HEK293 (cell line): ENCODE data around the gene ZNF319.

ENCODE experiments used
- CTCF ChIA-PET: fragments of 350-600 bp; formaldehyde crosslinking; extraction: SDS; loops from one replicate; lab custom pipeline; 2021; ENCODE audit warnings: antibody characterized with exemption; lab: Yijun Ruan, JAX
- POLR2A ChIA-PET: fragments of 300-600 bp; formaldehyde crosslinking; extraction: SDS; loops from one replicate; lab custom pipeline; 2020; ENCODE audit warnings: antibody characterized with exemption, inconsistent platforms; lab: Yijun Ruan, JAX
- H3K27ac ChIP-seq: fragments of 200-500 bp; sonication (Bioruptor generic); 2 replicates; pipeline ENCODE4 v1.5.1; 2014; ENCODE audit warnings: low read depth, low read length, control low read depth, inconsistent platforms; ENCODE audit errors: extremely low read depth
- H3K36me3 ChIP-seq, 2 experiments: fragments of 200-500 bp in 1 of 2; sonication (Bioruptor generic) in 1 of 2; 1 replicate in 1 of 2; 2 replicates in 1 of 2; pipeline ENCODE4 v1.5.1; 2014 to 2017; ENCODE audit warnings: inconsistent platforms in 2 of 2, low read length in 2 of 2; ENCODE audit not compliant: control insufficient read depth in 2 of 2, insufficient read depth in 1 of 2
- H3K4me1 ChIP-seq: fragments of 200-500 bp; sonication (Bioruptor generic); 2 replicates; pipeline ENCODE4 v1.5.1; 2014; ENCODE audit warnings: mild to moderate bottlenecking, low read length, inconsistent platforms; ENCODE audit not compliant: control insufficient read depth, insufficient read depth
- H3K4me3 ChIP-seq: 2 replicates; pipeline ENCODE4 v1.5.1; 2011; ENCODE audit warnings: low read depth, mild to moderate bottlenecking, control low read depth, low read length, moderate library complexity
- H3K9me3 ChIP-seq: fragments of 200-500 bp; sonication (Bioruptor generic); 2 replicates; pipeline ENCODE4 v1.5.1; 2014; ENCODE audit warnings: low read depth, low read length, inconsistent platforms; ENCODE audit not compliant: control insufficient read depth, insufficient read depth
- FEZF1 ChIP-seq: fragments of 450-650 bp; formaldehyde crosslinking; IDR thresholded peaks from 2 replicates; pipeline ENCODE4 v1.5.1; 2016; ENCODE audit warnings: missing biosample characterization, missing genetic modification characterization
- GLIS1 ChIP-seq: fragments of 450-650 bp; formaldehyde crosslinking; IDR thresholded peaks from 2 replicates; pipeline ENCODE4 v1.5.1; 2016; ENCODE audit warnings: missing biosample characterization, missing genetic modification characterization
- MEIS1 ChIP-seq: sonication (generic); formaldehyde crosslinking; IDR thresholded peaks from 2 replicates; pipeline ENCODE4 v1.8.1; 2022; ENCODE audit warnings: missing genetic modification reagents, mild to moderate bottlenecking, borderline replicate concordance
- ZNF155 ChIP-seq: fragments of 450-650 bp; formaldehyde crosslinking; IDR thresholded peaks from 2 replicates; pipeline ENCODE4 v1.5.1; 2016; ENCODE audit warnings: missing biosample characterization, missing genetic modification characterization
- ZNF24 ChIP-seq: fragments of 450-650 bp; formaldehyde crosslinking; IDR thresholded peaks from 2 replicates; pipeline ENCODE4 v1.5.1; 2016; ENCODE audit warnings: missing biosample characterization, missing genetic modification characterization
- ZNF311 ChIP-seq: fragments of 450-650 bp; formaldehyde crosslinking; IDR thresholded peaks from 2 replicates; pipeline ENCODE4 v1.5.1; 2017; ENCODE audit warnings: missing biosample characterization, missing genetic modification characterization, borderline replicate concordance
- ZNF518A ChIP-seq: fragments of 450-650 bp; formaldehyde crosslinking; conservative IDR thresholded peaks from 2 replicates; pipeline ENCODE4 v1.5.1; 2016; ENCODE audit warnings: low read depth, missing biosample characterization, missing genetic modification characterization
- ZNF658 ChIP-seq: fragments of 450-650 bp; formaldehyde crosslinking; IDR thresholded peaks from 2 replicates; pipeline ENCODE4; 2016; ENCODE audit warnings: missing biosample characterization, missing genetic modification characterization
- ZNF785 ChIP-seq: fragments of 450-650 bp; formaldehyde crosslinking; IDR thresholded peaks from 2 replicates; pipeline ENCODE4 v1.5.1; 2016; ENCODE audit warnings: missing biosample characterization, missing genetic modification characterization
- ZSCAN4 ChIP-seq: fragments of 450-650 bp; formaldehyde crosslinking; IDR thresholded peaks from 2 replicates; pipeline ENCODE4 v1.5.1; 2017; ENCODE audit warnings: missing biosample characterization, missing genetic modification characterization
- TF ChIP-seq, protein P1 (sequence below): fragments of 450-650 bp; formaldehyde crosslinking; IDR thresholded peaks from 2 replicates; pipeline ENCODE4 v1.5.1; 2017; ENCODE audit warnings: missing biosample characterization, missing genetic modification characterization

The ZNF319 gene

GRCh38 chr16:57999971-58000705 lies at the start of gene ZNF319 (continued):
- TF ChIP-seq ZSCAN4 (tag by site-specific recombination) (no peak), MEIS1 (CRISPR knock-in tag) (no peak), ZNF658 (tag by site-specific recombination) (no peak), ZNF155 (tag by site-specific recombination) (no peak), ZNF24 (no peak), ZNF311 (tag by site-specific recombination) (no peak), GLIS1 (tag by site-specific recombination) (peak; percentile 42), FEZF1 (no peak)
- TF ChIP-seq, protein P1, sequence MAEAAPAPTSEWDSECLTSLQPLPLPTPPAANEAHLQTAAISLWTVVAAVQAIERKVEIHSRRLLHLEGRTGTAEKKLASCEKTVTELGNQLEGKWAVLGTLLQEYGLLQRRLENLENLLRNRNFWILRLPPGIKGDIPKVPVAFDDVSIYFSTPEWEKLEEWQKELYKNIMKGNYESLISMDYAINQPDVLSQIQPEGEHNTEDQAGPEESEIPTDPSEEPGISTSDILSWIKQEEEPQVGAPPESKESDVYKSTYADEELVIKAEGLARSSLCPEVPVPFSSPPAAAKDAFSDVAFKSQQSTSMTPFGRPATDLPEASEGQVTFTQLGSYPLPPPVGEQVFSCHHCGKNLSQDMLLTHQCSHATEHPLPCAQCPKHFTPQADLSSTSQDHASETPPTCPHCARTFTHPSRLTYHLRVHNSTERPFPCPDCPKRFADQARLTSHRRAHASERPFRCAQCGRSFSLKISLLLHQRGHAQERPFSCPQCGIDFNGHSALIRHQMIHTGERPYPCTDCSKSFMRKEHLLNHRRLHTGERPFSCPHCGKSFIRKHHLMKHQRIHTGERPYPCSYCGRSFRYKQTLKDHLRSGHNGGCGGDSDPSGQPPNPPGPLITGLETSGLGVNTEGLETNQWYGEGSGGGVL: no peak

GRCh38 chr16:58049232-58050185 lies 49.0 kb upstream of the ZNF319 start:
- H3K36me3 ChIP-seq: peaks cover 0 to under 1% of the 10 kb centered on the region in 2 experiments; a peak in 1 of 3 replicates
- H3K4me1 ChIP-seq: no peaks in the 10 kb centered on the region
- H3K9me3 ChIP-seq: no peaks in the 10 kb centered on the region
- POLR2A ChIA-PET: interaction anchor here (0.7 kb wide), 1 partner anchor 26 kb away, joined by 7 read pairs; no protein-coding TSS in a partner anchor
- H3K27ac ChIP-seq: no peak overlapping the region
- CTCF ChIA-PET: interaction anchor here (1.0 to 2.5 kb wide), 3 partner anchors 11 to 47 kb away, joined by 3 to 7 read pairs (median 4); no protein-coding TSS in a partner anchor
- TF ChIP-seq ZNF785 (no peak), ZNF518A (tag by site-specific recombination) (no peak)
- H3K4me3 ChIP-seq: no peak overlapping the region
